ENCODE results near the gene VOPP1.

The VOPP1 gene, protein sequence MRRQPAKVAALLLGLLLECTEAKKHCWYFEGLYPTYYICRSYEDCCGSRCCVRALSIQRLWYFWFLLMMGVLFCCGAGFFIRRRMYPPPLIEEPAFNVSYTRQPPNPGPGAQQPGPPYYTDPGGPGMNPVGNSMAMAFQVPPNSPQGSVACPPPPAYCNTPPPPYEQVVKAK

DNA sequence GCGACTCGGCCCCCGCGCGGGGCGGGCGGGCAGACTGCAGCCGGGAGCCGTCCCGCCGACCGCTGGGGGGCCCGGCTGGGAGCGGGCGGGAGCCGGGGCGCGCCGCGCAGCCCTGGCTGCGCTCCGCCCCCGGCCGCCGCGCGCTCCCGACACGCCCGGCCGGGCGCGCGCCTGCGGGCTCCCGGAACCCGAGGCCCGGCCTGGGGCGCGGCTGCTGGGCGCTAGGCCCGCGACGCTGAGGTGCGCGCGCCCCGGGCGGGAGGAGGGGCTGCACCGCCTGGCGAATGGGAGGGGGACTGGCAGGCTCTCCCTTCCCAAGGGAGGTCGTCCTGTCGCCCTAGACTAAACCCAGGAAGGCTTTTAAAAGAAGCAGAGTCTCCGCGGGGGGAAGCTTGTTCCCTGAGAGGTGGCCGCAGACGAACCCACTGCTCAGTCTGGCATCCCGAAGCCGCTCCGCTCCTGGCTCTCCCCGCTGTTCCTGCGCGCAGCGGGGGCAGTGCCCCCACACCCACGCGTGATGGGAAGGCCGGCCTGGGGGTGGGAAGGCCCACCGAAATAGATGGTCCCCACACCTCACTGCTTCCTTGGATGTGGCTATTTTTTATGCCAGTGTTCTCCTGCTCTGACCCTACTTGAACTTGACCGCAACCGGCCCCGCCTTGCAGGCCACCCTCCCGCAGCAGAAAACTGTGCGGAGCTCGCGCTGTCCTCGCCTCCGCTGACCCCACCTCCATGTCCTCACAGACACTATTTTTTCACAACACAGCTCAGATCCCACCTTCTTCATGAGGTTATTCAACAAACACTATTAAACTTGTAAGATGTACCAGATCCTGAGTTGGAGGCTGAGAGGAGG is at the start of gene VOPP1:
VOPP1 (minus strand) TSS at position 125 of the 856 bp plus-strand sequence. CDS start 178 bp downstream, outside the sequence.
- TF ChIP-seq EGR1 (IDR thresholded peaks at IDR 0.05) (0 out of 2 replicates have a peak, but pooled peaks have one; percentile 42), TEAD4 (IDR thresholded peaks at IDR 0.05) (no peak)

- TF ChIP-seq TCF12 (IDR thresholded peaks at IDR 0.05; ENCODE audit: low read depth) (no peak), ZBTB7A (IDR thresholded peaks at IDR 0.05; ENCODE audit: low read depth) (no peak), CREB1 (IDR thresholded peaks at IDR 0.05; ENCODE audit: low read depth) (no peak), MAX (IDR thresholded peaks at IDR 0.05) (no peak), EP300 (IDR thresholded peaks at IDR 0.05; ENCODE audit: borderline replicate concordance) (no peak), NFIC (IDR thresholded peaks at IDR 0.05) (no peak), EGR1 (IDR thresholded peaks at IDR 0.05) (no peak), TEAD4 (IDR thresholded peaks at IDR 0.05) (no peak), FOXM1 (IDR thresholded peaks at IDR 0.05; ENCODE audit: borderline replicate concordance, low read depth) (no peak), CEBPB (IDR thresholded peaks at IDR 0.05) (no peak), USF1 (IDR thresholded peaks at IDR 0.05) (no peak), YY1 (IDR thresholded peaks at IDR 0.05; ENCODE audit: low read depth) (no peak), REST (IDR thresholded peaks at IDR 0.05; ENCODE audit: low read depth) (no peak), RAD21 (IDR thresholded peaks at IDR 0.05; ENCODE audit: low read depth) (no peak)
Measured at GRCh38 chr7:55618913-55619312, 46.6 kb upstream of the VOPP1 start.

GRCh38 chr7:55597944-55598499 is 25.7 kb upstream of the VOPP1 start:
- TF ChIP-seq RAD21 (IDR thresholded peaks at IDR 0.05; ENCODE audit: low read depth): peak; percentile 43

DNA sequence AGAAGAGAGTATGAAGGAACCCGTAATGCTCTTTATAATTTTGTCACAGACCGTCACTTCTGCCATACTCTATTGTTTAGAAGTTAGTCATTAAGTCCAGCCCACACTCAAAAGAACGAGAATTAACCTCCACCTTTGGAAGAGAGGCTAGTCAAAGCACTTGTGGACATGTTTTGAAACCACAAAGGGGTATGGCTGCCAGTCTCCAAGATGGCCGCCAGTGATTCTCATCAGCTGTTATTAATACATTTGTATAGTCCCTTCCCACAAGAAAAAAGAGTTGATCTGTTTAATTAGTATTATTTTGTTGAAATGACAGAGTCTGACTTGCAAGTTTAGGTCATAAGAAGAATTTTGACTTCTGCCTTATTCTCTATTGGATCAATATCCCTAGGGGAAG is 23.2 kb upstream of the VOPP1 start:
- TF ChIP-seq TEAD4 (IDR thresholded peaks at IDR 0.05) (no peak), YY1 (IDR thresholded peaks at IDR 0.05; ENCODE audit: low read depth) (peak; percentile 44; the same call in 1 of the 2 replicates), EP300 (IDR thresholded peaks at IDR 0.05; ENCODE audit: borderline replicate concordance) (no peak)

DNA sequence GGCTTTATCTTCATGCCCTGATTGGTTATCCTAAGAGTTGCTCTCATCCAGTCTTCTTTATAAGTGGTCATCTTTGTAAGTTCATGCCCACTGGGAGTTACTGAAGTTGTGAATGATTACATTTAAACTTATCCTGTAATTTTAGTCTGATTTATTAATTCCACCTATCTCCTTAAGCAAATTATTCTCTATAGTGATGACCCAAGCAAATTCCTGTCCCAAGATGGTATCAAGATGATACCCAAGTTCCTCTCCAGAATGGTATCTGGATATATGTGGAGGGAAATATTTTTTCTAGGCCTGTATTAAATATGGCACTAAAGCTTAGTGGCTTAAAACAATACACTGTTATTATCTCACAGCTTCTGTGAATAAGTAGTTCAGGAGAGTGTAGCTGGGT is 22.6 kb upstream of the VOPP1 start:
- TF ChIP-seq TEAD4 (IDR thresholded peaks at IDR 0.05) (no peak), NFIC (IDR thresholded peaks at IDR 0.05) (no peak), TCF12 (IDR thresholded peaks at IDR 0.05; ENCODE audit: low read depth) (no peak), YY1 (IDR thresholded peaks at IDR 0.05; ENCODE audit: low read depth) (no peak), EP300 (IDR thresholded peaks at IDR 0.05; ENCODE audit: borderline replicate concordance) (no peak), CREB1 (IDR thresholded peaks at IDR 0.05; ENCODE audit: low read depth) (no peak), TAF1 (IDR thresholded peaks at IDR 0.05; ENCODE audit: low read depth) (no peak), REST (IDR thresholded peaks at IDR 0.05; ENCODE audit: low read depth) (no peak), RAD21 (IDR thresholded peaks at IDR 0.05; ENCODE audit: low read depth) (no peak), ZBTB7A (IDR thresholded peaks at IDR 0.05; ENCODE audit: low read depth) (no peak), MAX (IDR thresholded peaks at IDR 0.05) (no peak), USF1 (IDR thresholded peaks at IDR 0.05) (no peak), FOXM1 (IDR thresholded peaks at IDR 0.05; ENCODE audit: borderline replicate concordance, low read depth) (no peak), EGR1 (IDR thresholded peaks at IDR 0.05) (no peak), CEBPB (IDR thresholded peaks at IDR 0.05) (no peak)

DNA sequence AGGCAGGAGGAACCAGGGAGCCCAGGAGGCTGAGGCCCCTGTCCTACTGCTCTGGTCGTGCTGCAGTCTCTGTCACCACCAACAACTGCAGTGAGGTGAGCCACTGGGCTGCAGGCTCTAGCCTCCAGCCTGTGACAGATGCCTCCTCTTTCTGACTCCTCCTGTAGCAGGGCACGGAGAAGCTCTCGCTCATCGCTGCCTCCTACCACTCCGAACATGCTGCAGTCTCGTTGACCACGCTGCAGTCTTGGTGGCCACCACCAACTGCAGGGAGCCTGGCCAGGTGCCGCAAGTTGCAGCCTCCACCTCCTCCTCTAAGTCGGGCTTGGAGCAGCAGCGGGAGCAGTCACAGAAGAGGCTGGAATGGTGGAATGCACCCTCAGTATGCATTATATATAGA is 22.1 kb upstream of the VOPP1 start:
- no peak for TF ChIP-seq TCF12 (IDR thresholded peaks at IDR 0.05; ENCODE audit: low read depth)
- TF ChIP-seq MAX (IDR thresholded peaks at IDR 0.05): no peak
- TF ChIP-seq ZBTB7A (IDR thresholded peaks at IDR 0.05; ENCODE audit: low read depth): no peak
- no peak for TF ChIP-seq REST (IDR thresholded peaks at IDR 0.05; ENCODE audit: low read depth)
- TF ChIP-seq CREB1 (IDR thresholded peaks at IDR 0.05; ENCODE audit: low read depth): no peak
- TF ChIP-seq FOXM1 (IDR thresholded peaks at IDR 0.05; ENCODE audit: borderline replicate concordance, low read depth): no peak
- TF ChIP-seq USF1 (IDR thresholded peaks at IDR 0.05): no peak
- no peak for TF ChIP-seq CEBPB (IDR thresholded peaks at IDR 0.05)
